ENCODE results near the gene RO60.
"Not testable (repeated sequence)": the region's sequence is repeated elsewhere in the genome, so short reads cannot be mapped to it uniquely, and the experiment has no call there.

The RO60 gene

GRCh38 chr1:193059282-193060114, at the start of gene RO60, which contains the start of gene UCHL5:
TSS of gene RO60 (plus strand) at chr1:193059612. CDS start at chr1:193069055, 9,443 bp downstream.
TSS of gene UCHL5 (minus strand) at chr1:193059360. CDS start at chr1:193059260, 100 bp downstream.
- peak; percentile 87 for DNase-seq (ENCODE audit: low read depth)

- DNase-seq (ENCODE audit: low read depth): no peak
Measured at GRCh38 chr1:193011406-193011805, 48.0 kb upstream of the RO60 start.

- DNase-seq (ENCODE audit: low read depth): no peak
Measured at GRCh38 chr1:193013005-193013404, 46.4 kb upstream of the RO60 start.

GRCh38 chr1:193013707-193014106, 45.7 kb upstream of the RO60 start:
- no peak for DNase-seq (ENCODE audit: low read depth)

- no peak for DNase-seq (ENCODE audit: low read depth)
Measured at GRCh38 chr1:193014400-193014799, 45.0 kb upstream of the RO60 start.

GRCh38 chr1:193016788-193017187, 42.6 kb upstream of the RO60 start:
- no peak for DNase-seq (ENCODE audit: low read depth)

- DNase-seq (ENCODE audit: low read depth): no peak
Measured at GRCh38 chr1:193019442-193020026, 39.9 kb upstream of the RO60 start.

GRCh38 chr1:193025218-193025617, 34.2 kb upstream of the RO60 start:
- DNase-seq (ENCODE audit: low read depth): no peak

GRCh38 chr1:193030280-193030679, 29.1 kb upstream of the RO60 start:
- DNase-seq (ENCODE audit: low read depth): no peak

GRCh38 chr1:193031431-193031830, 28.0 kb upstream of the RO60 start:
- no peak for DNase-seq (ENCODE audit: low read depth)

- not testable (repeated sequence) for DNase-seq (ENCODE audit: low read depth)
Measured at GRCh38 chr1:193032643-193033427, 26.6 kb upstream of the RO60 start.

- no peak for DNase-seq (ENCODE audit: low read depth)
Measured at GRCh38 chr1:193033610-193034009, 25.8 kb upstream of the RO60 start.

GRCh38 chr1:193036337-193037047, 22.9 kb upstream of the RO60 start:
- DNase-seq (ENCODE audit: low read depth): no peak

GRCh38 chr1:193040011-193040410, 19.4 kb upstream of the RO60 start:
- DNase-seq (ENCODE audit: low read depth): no peak

GRCh38 chr1:193042766-193043691, 16.4 kb upstream of the RO60 start:
- no peak for DNase-seq (ENCODE audit: low read depth)

GRCh38 chr1:193048913-193049312, 10.5 kb upstream of the RO60 start:
- DNase-seq (ENCODE audit: low read depth): not testable (repeated sequence)

GRCh38 chr1:193054169-193054675, 5.2 kb upstream of the RO60 start:
- no peak for DNase-seq (ENCODE audit: low read depth)

GRCh38 chr1:193058529-193059281, 707 bp upstream of the RO60 start:
- DNase-seq (ENCODE audit: low read depth): peak; percentile 34

- no peak for DNase-seq (ENCODE audit: low read depth)
Measured at GRCh38 chr1:193060115-193060403, 647 bp downstream of the RO60 start.

GRCh38 chr1:193060406-193060805, 994 bp downstream of the RO60 start:
- DNase-seq (ENCODE audit: low read depth): no peak
